B cell (primary cell): ENCODE measurements around the gene FAM120B. TPM values are rescaled to one million over a fixed set of nuclear protein-coding genes. Genes with fewer than 3 reads are reported as not detected.

Experiments
- ATAC-seq: fragments of 200-7000 bp; cut with Tn5 transposase; one replicate; pipeline ENCODE4 v1.10.0; 2021; ENCODE audit warnings: low read depth, mild to moderate bottlenecking, moderate number of reproducible peaks, moderate library complexity
- CTCF ChIA-PET: fragments of 350-600 bp; sonication (Branson Sonifier 250); formaldehyde crosslinking; loops from one replicate; lab custom pipeline; 2021; ENCODE audit warnings: antibody characterized with exemption, inconsistent platforms; lab: Charles Lee
- POLR2A ChIA-PET: fragments of 350-600 bp; sonication (Branson Sonifier 250); formaldehyde crosslinking; loops from one replicate; lab custom pipeline; 2021; ENCODE audit warnings: antibody characterized with exemption; lab: Charles Lee
- DNase-seq: peaks from one replicate; pipeline ENCODE4 v3.0.0; 2013
- H2AFZ ChIP-seq: 2 replicates; pipeline ENCODE4 v1.6.1; 2012; ENCODE audit warnings: mild to moderate bottlenecking, low read depth, low read length; ENCODE audit not compliant: insufficient read depth, poor library complexity, severe bottlenecking
- H3K27ac ChIP-seq, 2 donors: 1 replicate in 1 of 2; 2 replicates in 1 of 2; pipeline ENCODE4 v1.5.1; 2012 to 2013; ENCODE audit warnings: low read length in 2 of 2, mild to moderate bottlenecking in 2 of 2, moderate library complexity in 1 of 2
- H3K27me3 ChIP-seq, 4 experiments: fragments of 200-600 bp in 1 of 4; sonication (generic) in 1 of 4; replicated peaks in 1 of 4; 1 replicate in 2 of 4; 2 replicates in 2 of 4; pipeline versions ENCODE4 v1.6.1 to v1.7.0; 2013 to 2016; ENCODE audit warnings: low read length in 3 of 4, mild to moderate bottlenecking in 2 of 4, mixed read lengths in 1 of 4, moderate library complexity in 1 of 4; ENCODE audit not compliant: insufficient read depth in 4 of 4, control insufficient read depth in 3 of 4; ENCODE audit errors: control extremely low read depth in 1 of 4
- H3K36me3 ChIP-seq, 2 experiments: replicated peaks in 1 of 2; 1 replicate in 1 of 2; 2 replicates in 1 of 2; pipeline versions ENCODE4 v1.6.1 to v1.7.1; 2013; ENCODE audit warnings: low read length in 1 of 2; ENCODE audit not compliant: insufficient read depth in 2 of 2, control insufficient read depth in 1 of 2; ENCODE audit errors: control extremely low read depth in 1 of 2, extremely low read depth in 1 of 2
- H3K4me1 ChIP-seq, 2 donors: fragments of 200-600 bp in 1 of 2; sonication (generic) in 1 of 2; 1 replicate in 1 of 2; 2 replicates in 1 of 2; pipeline versions ENCODE4 v1.5.1 to v1.6.1; 2013 to 2017; ENCODE audit warnings: low read length in 2 of 2; ENCODE audit not compliant: control insufficient read depth in 2 of 2, insufficient read depth in 2 of 2
- H3K4me2 ChIP-seq: replicated peaks from 2 replicates; pipeline ENCODE3; 2012; ENCODE audit warnings: mild to moderate bottlenecking, low read depth, low read length; ENCODE audit not compliant: poor library complexity, severe bottlenecking
- H3K4me3 ChIP-seq, 5 experiments: fragments of 200-600 bp in 1 of 5; sonication (generic) in 1 of 5; 1 replicate in 3 of 5; 2 replicates in 2 of 5; pipeline versions ENCODE4 v1.5.1 to v1.7.0; 2011 to 2016; ENCODE audit warnings: low read length in 4 of 5, mild to moderate bottlenecking in 4 of 5, low read depth in 2 of 5, control low read depth in 1 of 5, moderate library complexity in 1 of 5; ENCODE audit not compliant: insufficient read depth in 1 of 5; ENCODE audit errors: control extremely low read depth in 1 of 5, extremely low read depth in 1 of 5
- H3K79me2 ChIP-seq: fragments of 200-600 bp; sonication (generic); one replicate; pipeline ENCODE4 v1.6.0; 2016; ENCODE audit warnings: low read length; ENCODE audit not compliant: control insufficient read depth, insufficient read depth
- H3K9ac ChIP-seq: fragments of 200-600 bp; sonication (generic); 2 replicates; pipeline ENCODE4 v1.6.1; 2017; ENCODE audit warnings: mild to moderate bottlenecking, low read length, moderate library complexity
- H3K9me3 ChIP-seq, 3 donors: one replicate each; pipeline versions ENCODE4 v1.6.1 to v1.7.1; 2013; ENCODE audit warnings: low read length in 2 of 3; ENCODE audit not compliant: control insufficient read depth in 2 of 3, insufficient read depth in 1 of 3; ENCODE audit errors: control extremely low read depth in 1 of 3
- H4K20me1 ChIP-seq: 2 replicates; pipeline ENCODE4 v1.6.0; 2012; ENCODE audit warnings: mild to moderate bottlenecking, low read length; ENCODE audit not compliant: insufficient read depth, control insufficient read depth, poor library complexity, severe bottlenecking
- H3K27ac Mint-ChIP-seq: one replicate; pipeline ENCODE4 v1.8.0; 2021; ENCODE audit warnings: mixed read lengths
- H3K27me3 Mint-ChIP-seq: one replicate; pipeline ENCODE4 v1.8.0; 2021; ENCODE audit warnings: mixed read lengths
- H3K4me1 Mint-ChIP-seq: one replicate; pipeline ENCODE4 v1.8.0; 2021; ENCODE audit warnings: mixed read lengths
- H3K4me3 Mint-ChIP-seq: one replicate; pipeline ENCODE4 v1.8.0; 2021; ENCODE audit warnings: mixed read lengths
- H3K9me3 Mint-ChIP-seq: one replicate; pipeline ENCODE4 v1.8.0; 2022; ENCODE audit warnings: mixed read lengths; ENCODE audit not compliant: insufficient read depth
- CTCF ChIP-seq: fragments of 200-600 bp; IDR thresholded peaks from one replicate; pipeline ENCODE4 v1.8.0; 2022; ENCODE audit warnings: antibody characterized with exemption, mild to moderate bottlenecking
- EZH2 ChIP-seq: IDR thresholded peaks from 2 replicates; pipeline ENCODE4 v1.6.1; 2012; ENCODE audit warnings: borderline replicate concordance, low read depth, mild to moderate bottlenecking, moderate library complexity, low read length; ENCODE audit not compliant: insufficient read depth, poor library complexity, severe bottlenecking
- WGBS: methylation state at CpG from one replicate; pipeline ENCODE4 v1.1.5; 2013; ENCODE audit warnings: missing lambda C conversion rate; ENCODE audit not compliant: insufficient coverage; 5-methylcytosine and 5-hydroxymethylcytosine counted together
- intact Hi-C: fragments of 100-400 bp; cut with micrococcal nuclease; formaldehyde crosslinking; loops from one replicate; pipeline ENCODE4 v1.10.0; 2022
- polyA plus RNA-seq: library from polyadenylated mRNA; depleted of rRNA; stranded (reverse); fragments of >200 nt; gene quantifications from 2 replicates; pipeline ENCODE4 v1.2.3, GENCODE V29; 2012
- total RNA-seq, 2 donors: library from RNA; stranded (reverse); fragments of 120-200 nt in 1 of 2; gene quantifications; 1 replicate in 1 of 2; 2 replicates in 1 of 2; pipeline versions ENCODE4 v1.2.3 to v1.2.4, GENCODE V29; 2013 to 2022

The FAM120B gene
- total and polyA plus RNA-seq, 2 donors (not counting 1 experiment from before 2014, with no cell fraction given) = 12.5 to 51.7 TPM

- ChIA-PET CTCF (no interaction called here), POLR2A (no interaction called here)
- Mint-ChIP-seq H3K4me1 (peaks cover 38% of the 10 kb centered on the region), H3K27ac (peak overlapping the region; percentile 41), H3K9me3 (peaks cover 2% of the 10 kb centered on the region), H3K4me3 (peak overlapping the region; percentile 60), H3K27me3 (peaks cover 79% of the 10 kb centered on the region)
- WGBS = 4% methylated on average over 64 of the region's 67 CpGs
- intact Hi-C loops = loop anchor here (10.0 kb wide), 1 partner anchor 572 kb away; the partner anchor contains the start of gene PHF10
- no peaks in the 10 kb centered on the region for H3K79me2 ChIP-seq
- H3K9ac ChIP-seq = no peak overlapping the region
- TF ChIP-seq EZH2 (peak; percentile 99), CTCF (no peak)
- H2AFZ ChIP-seq = peak overlapping the region; percentile 46
- peaks cover 11% of the 10 kb centered on the region for H4K20me1 ChIP-seq
- H3K4me1 ChIP-seq = peaks cover 44 to 61% of the 10 kb centered on the region in 2 donors
- peaks cover 0 to 92% (median 59%) of the 10 kb centered on the region in 4 experiments for H3K27me3 ChIP-seq
- peaks cover 0 to 15% (median 4%) of the 10 kb centered on the region in 3 donors for H3K9me3 ChIP-seq
- H3K4me2 ChIP-seq = peak overlapping the region; percentile 98
- no peak overlapping the region for H3K27ac ChIP-seq
- DNase-seq (peak; percentile 61), ATAC-seq (peak; percentile 12)
- peak overlapping the region in 2 of 5 experiments; percentile 16 to 70 for H3K4me3 ChIP-seq
- no peaks in the 10 kb centered on the region for H3K36me3 ChIP-seq
These were observed 9.6 kb upstream of the FAM120B start for GRCh38 chr6:170296746-170297575.
